HG02759 (cell line): ENCODE measurements around the gene FAP.

Experiments used
- ATAC-seq: cut with Tn5 transposase; IDR thresholded peaks from one replicate; pipeline ENCODE4 v1.9.1; 2021; ENCODE audit warnings: mild to moderate bottlenecking, moderate library complexity; ENCODE audit not compliant: unreplicated experiment

Gene FAP, protein sequence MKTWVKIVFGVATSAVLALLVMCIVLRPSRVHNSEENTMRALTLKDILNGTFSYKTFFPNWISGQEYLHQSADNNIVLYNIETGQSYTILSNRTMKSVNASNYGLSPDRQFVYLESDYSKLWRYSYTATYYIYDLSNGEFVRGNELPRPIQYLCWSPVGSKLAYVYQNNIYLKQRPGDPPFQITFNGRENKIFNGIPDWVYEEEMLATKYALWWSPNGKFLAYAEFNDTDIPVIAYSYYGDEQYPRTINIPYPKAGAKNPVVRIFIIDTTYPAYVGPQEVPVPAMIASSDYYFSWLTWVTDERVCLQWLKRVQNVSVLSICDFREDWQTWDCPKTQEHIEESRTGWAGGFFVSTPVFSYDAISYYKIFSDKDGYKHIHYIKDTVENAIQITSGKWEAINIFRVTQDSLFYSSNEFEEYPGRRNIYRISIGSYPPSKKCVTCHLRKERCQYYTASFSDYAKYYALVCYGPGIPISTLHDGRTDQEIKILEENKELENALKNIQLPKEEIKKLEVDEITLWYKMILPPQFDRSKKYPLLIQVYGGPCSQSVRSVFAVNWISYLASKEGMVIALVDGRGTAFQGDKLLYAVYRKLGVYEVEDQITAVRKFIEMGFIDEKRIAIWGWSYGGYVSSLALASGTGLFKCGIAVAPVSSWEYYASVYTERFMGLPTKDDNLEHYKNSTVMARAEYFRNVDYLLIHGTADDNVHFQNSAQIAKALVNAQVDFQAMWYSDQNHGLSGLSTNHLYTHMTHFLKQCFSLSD

GRCh38 chr2:162243294-162243693 lies at the start of gene FAP:
Gene FAP, minus strand, starts transcription at chr2:162243445. Its CDS starts 118 bp downstream, at chr2:162243327.
- no peak for ATAC-seq

- no peak for ATAC-seq
These were observed 48.5 kb upstream of the FAP start for GRCh38 chr2:162291748-162292147.

GRCh38 chr2:162282765-162283425 lies 39.6 kb upstream of the FAP start:
- ATAC-seq, result no peak

GRCh38 chr2:162280654-162281053 lies 37.4 kb upstream of the FAP start:
- no peak for ATAC-seq

GRCh38 chr2:162277381-162277780 lies 34.1 kb upstream of the FAP start:
- no peak for ATAC-seq

GRCh38 chr2:162267996-162268395 lies 24.8 kb upstream of the FAP start:
- no peak for ATAC-seq

DNA sequence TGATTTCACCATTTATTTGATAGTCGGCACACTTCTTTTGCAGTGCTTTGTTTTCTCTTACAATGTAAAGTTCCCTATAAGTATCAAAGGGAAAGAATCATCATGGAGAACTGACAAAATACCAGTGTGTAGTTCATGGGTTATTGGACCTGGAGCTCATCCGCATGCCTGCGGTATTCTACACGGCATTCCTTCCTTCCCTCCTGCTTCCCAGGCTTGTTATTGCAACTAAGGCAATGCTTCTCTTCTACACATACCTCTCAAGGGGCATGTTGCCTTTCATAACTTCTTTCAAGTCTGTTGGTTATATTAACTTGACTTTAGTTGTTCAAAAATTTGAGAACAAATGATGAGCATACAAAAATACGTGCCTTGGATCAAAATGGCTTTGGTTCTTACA lies 24.3 kb upstream of the FAP start:
- no peak for ATAC-seq

- no peak for ATAC-seq
These were observed 23.2 kb upstream of the FAP start for GRCh38 chr2:162266460-162266760.

GRCh38 chr2:162265666-162266459 lies 22.6 kb upstream of the FAP start:
- ATAC-seq, result no peak

DNA sequence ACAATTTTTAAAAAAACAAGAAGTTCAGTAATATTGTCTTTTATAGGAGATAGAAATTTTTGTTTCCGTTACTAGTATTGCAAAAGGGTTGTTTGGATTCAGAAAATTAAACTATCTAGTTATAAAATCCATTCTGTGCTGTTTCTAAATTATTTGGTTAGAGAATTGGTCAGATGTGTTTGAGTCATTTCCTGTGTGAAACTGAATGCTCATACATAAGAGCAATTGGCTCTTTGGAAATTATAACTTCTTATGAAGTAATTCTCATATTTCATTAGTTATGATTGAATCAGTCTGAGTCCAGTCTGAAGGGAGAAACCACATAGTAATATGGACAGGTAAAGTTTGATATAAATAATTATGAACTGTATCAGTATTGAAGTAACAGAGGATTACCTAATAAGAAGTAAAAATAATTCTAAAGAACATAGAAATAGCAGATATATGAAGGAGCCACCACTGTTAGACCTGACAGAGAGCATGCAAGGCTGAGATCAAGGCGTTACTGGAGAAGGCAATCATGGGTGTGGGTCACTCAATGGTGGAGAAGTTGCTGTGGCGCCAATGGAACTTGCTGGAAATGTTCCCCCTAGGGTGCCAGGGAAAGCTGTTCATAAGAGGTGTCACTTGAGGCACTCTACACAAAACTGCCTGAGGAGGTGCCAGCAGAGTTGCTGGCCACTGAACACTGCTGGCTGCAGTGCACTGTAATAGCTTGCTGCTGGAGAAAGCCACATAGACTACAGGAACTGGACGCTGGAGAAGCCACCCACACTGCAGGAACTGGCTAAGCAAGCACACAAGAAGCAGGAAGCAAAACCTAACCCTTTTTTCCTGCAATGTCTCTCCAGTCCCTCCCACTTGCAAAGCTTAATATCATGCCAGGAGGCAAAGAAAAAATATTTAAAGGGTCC lies 18.0 kb upstream of the FAP start:
- peak; percentile 54 for ATAC-seq

GRCh38 chr2:162258686-162259085 lies 15.4 kb upstream of the FAP start:
- ATAC-seq, result no peak

- no peak for ATAC-seq
These were observed 14.9 kb upstream of the FAP start for GRCh38 chr2:162258169-162258568.

GRCh38 chr2:162257425-162257824 lies 14.2 kb upstream of the FAP start:
- no peak for ATAC-seq

- ATAC-seq, result no peak
These were observed 13.3 kb upstream of the FAP start for GRCh38 chr2:162256591-162256991.

GRCh38 chr2:162254236-162254871 lies 11.1 kb upstream of the FAP start:
- ATAC-seq, result no peak

GRCh38 chr2:162253435-162253834 lies 10.2 kb upstream of the FAP start:
- ATAC-seq, result no peak

- no peak for ATAC-seq
These were observed 8.9 kb upstream of the FAP start for GRCh38 chr2:162252153-162252552.

DNA sequence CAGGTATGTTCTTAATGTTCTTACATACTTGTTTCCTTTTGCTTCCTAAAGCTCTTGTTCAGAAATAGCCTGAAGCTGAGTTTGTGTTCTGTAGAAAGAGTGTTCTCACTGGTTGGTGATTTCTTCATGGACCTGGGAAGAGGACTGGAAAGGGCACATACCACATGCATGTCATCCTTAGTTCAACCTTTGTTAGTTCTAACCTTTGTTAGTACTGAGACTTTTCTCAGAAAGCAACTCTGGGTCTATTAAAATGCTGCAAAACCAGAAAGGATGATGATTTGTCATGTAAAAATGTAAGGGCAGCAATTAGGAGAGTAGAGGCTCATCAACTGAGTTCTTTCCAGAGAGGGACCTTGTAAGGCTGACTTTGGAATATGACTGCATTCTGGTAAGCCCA lies 2.5 kb upstream of the FAP start:
- no peak for ATAC-seq

GRCh38 chr2:162245061-162245460 lies 1.8 kb upstream of the FAP start:
- ATAC-seq, result no peak
